Measurements from ENCODE around the gene PRG2. TPM values are rescaled to one million over a fixed set of nuclear protein-coding genes. Genes with fewer than 3 reads are reported as not detected.

PRG2 gene
- polyA plus RNA-seq, 3 donors from 2014 or later: 0.19 TPM; not detected in 2

DNA sequence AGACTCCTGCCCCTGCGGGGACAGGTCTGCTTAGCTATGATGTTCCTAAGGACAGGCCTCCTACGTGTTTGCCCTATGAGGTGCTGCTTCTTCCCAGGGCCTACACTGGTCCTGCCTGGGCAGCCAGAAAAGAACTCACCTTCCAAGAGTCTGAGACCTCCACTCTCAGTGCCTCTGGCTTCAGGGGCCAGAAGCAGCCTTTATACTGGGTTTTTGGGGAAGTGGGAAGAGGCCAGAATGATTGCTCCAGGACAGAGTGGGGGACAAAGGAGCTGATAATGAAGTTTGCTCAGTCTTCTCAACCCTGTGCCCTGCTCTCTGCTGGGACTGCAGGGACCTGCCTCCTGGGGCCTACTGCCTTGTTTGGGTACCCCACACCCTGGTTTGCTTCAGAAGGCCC lies 9.5 kb downstream of the PRG2 start, which contains the start of gene PRG3:
Gene PRG3 (minus strand): TSS at position 176 of the 400 bp plus-strand sequence. CDS start 442 bp downstream, outside the sequence.
- Mint-ChIP-seq H3K27ac (no peak within 1 kb of the TSS), H3K27me3 (ENCODE audit: low read depth in 3 of 3) (peaks cover 2 to 11% (median 9%) of the 10 kb centered on the region in 3 donors), H3K4me1 (no peaks in the 10 kb centered on the region), H3K36me3 (no peaks in the 10 kb centered on the region), H3K9me3 (no peaks in the 10 kb centered on the region), H3K4me3 (no peak within 1 kb of the TSS)
- DNase-seq: no peak

DNA sequence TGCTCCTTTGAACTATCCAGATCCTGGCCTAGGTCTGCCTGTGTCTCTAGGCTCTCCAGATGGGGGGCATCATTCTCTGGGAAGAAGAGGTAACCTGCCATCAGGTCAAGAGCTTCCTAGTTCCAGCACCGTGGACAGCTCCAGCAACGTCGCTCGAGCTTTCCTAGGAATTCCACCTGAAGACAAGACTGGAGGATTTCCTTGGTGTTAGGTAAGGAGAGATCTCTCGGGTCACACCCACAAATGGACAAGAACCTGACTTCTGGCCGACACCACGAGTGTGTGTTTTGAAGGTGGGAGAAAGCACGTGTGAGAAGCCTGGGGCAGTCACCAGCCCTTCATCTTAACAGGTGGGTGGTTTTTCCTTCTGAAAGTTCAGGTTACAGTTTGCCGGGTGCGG lies 10.7 kb downstream of the PRG2 start:
- no peak overlapping the region for H3K4me3 Mint-ChIP-seq
- no peak overlapping the region for H3K27ac Mint-ChIP-seq
- no peak for DNase-seq
- peaks cover 2 to 11% (median 11%) of the 10 kb centered on the region in 3 donors for H3K27me3 Mint-ChIP-seq (ENCODE audit: low read depth in 3 of 3)
- H3K4me1 Mint-ChIP-seq: no peaks in the 10 kb centered on the region
- no peaks in the 10 kb centered on the region for H3K36me3 Mint-ChIP-seq
- no peaks in the 10 kb centered on the region for H3K9me3 Mint-ChIP-seq

DNA sequence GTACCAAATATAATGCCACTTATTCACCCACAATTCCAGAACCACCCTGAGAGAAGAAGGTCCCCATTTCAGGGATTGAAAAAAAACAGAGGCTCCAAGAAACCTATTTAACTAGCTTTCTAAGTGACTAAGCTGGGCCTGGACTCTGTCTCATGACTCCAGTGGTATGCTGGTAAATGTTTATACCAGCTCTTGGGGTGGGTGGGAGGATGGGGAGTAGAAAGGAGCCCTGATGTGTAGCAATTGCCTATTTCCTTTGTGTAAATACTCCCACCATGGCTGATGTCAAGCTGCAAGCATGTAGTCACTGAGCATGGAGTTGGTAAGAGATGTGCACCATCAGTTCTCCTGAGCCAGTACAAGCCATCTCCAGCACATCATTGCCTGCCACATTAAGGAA lies 12.3 kb downstream of the PRG2 start:
- H3K9me3 Mint-ChIP-seq: no peaks in the 10 kb centered on the region
- peaks cover 2 to 11% (median 9%) of the 10 kb centered on the region in 3 donors for H3K27me3 Mint-ChIP-seq (ENCODE audit: low read depth in 3 of 3)

DNA sequence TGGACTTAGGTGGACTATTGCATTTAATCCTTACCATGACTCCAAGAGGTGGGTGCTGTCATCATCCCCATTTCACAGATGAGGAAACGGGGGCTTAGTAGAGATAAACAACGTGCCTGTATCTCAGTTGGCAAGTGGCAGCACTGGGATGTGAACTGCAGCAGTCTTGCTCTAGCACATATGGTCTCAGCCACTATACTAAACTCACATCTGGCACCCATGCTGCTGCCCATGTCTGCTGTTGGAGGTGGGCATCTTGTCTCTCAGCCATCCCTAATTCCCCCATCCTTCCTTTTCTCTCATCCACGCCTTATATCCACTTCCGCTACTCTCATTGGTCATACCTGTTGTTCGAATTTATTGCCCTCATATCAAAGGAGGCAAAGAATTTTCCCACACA lies 13.3 kb downstream of the PRG2 start:
- H3K4me1 Mint-ChIP-seq: no peaks in the 10 kb centered on the region
- no peak overlapping the region for H3K4me3 Mint-ChIP-seq
- no peak for DNase-seq
- peaks cover under 1 to 9% (median 2%) of the 10 kb centered on the region in 3 donors for H3K27me3 Mint-ChIP-seq (ENCODE audit: low read depth in 3 of 3)
- H3K36me3 Mint-ChIP-seq: no peaks in the 10 kb centered on the region
- no peaks in the 10 kb centered on the region for H3K9me3 Mint-ChIP-seq
- no peak overlapping the region for H3K27ac Mint-ChIP-seq

More for the DNA sequence above, 12.3 kb downstream of the PRG2 start:
- Mint-ChIP-seq H3K36me3 (no peaks in the 10 kb centered on the region), H3K27ac (no peak overlapping the region), H3K4me3 (no peak overlapping the region), H3K4me1 (no peaks in the 10 kb centered on the region)
- DNase-seq: no peak

DNA sequence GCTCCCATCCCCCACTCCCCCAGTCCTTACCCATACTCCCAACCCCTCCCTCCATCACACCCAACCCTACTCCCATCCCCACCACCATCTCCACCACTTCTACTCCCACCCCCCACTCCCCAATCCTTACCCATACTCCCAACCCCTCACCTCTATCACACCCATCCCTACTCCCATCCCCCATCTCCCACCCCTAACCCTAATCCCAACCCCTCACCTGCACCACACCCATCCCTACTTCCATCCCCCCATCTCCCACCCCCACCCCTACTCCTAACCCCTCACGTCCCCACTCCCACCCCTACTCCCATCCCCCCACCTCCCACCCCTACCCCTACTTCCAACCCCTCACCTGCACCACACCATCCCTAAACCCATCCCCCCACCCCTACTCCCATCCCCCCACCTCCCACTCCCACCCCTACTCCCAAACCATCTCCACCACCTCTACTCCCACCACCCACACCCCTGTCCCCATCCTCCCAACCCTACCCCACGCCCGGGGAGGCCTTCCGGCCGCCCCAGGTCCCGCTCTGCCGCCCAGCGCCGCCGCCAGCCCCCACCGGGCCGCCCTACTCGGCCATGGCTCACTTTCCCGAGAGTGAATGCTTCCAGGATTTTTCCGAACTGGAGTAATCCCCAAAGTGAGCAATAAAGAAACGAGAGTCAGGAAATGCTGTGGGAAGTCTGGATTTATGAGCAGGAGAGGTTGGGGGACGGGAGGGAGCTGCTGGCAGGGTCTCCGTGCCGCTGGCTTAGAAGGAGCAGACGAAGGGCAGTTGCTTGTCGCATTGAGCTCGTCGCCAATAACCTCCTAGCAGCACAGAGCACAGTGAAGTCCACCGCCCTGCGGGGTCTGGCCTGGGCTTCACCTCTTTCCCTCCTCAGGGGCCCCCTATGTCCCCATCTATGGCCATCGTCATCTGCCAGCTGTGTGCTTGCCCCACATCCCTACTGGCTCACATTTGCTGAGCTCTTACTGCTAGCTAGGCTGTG lies 14.1 kb downstream of the PRG2 start:
- Mint-ChIP-seq H3K4me3 (no peak overlapping the region), H3K27me3 (ENCODE audit: low read depth in 3 of 3) (peaks cover 0 to 9% (median 2%) of the 10 kb centered on the region in 3 donors), H3K4me1 (no peaks in the 10 kb centered on the region), H3K27ac (no peak overlapping the region), H3K9me3 (no peaks in the 10 kb centered on the region), H3K36me3 (no peaks in the 10 kb centered on the region)
- DNase-seq: no peak

DNA sequence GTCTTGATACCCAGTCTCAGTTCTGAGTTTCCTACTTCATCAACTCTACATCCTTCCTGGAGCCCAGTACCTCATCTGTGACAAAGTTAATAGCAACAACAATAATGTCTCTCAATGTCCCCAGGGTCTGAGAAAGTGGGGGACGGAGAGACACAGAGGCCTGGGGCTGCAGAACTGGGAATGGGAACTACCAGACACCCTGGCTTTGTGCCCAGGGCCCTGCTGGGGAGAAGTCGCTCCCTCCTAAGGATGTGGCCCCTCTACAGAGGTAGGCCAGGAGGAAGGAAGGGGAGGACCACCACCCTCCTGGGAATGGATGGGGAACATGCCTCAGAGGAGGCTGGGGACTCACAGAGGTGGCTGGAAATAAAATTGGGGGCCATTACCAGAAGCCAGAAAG lies 15.0 kb downstream of the PRG2 start:
- Mint-ChIP-seq H3K4me1 (no peaks in the 10 kb centered on the region), H3K27me3 (ENCODE audit: low read depth in 3 of 3) (peaks cover 0 to 5% (median 2%) of the 10 kb centered on the region in 3 donors), H3K27ac (no peak overlapping the region), H3K9me3 (no peaks in the 10 kb centered on the region), H3K36me3 (no peaks in the 10 kb centered on the region), H3K4me3 (no peak overlapping the region)
- DNase-seq: no peak

DNA sequence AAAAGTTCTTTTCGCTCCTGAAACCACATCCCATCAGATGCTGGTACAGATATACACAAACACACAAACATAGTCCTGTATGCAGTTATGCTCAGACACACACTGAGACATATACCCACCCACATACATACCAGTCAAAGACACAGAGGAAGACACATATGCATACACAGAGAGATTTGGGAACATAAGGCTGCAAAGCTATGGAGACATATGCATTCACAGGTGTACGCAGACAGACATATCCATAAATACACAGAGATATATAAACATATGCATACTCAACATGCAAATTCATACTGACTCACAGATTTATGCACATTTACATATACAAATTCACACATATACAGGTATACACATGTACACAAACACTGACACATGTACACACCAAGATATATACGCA lies 15.5 kb downstream of the PRG2 start:
- Mint-ChIP-seq H3K4me3 (no peak overlapping the region), H3K4me1 (no peaks in the 10 kb centered on the region), H3K9me3 (no peaks in the 10 kb centered on the region), H3K27ac (no peak overlapping the region), H3K36me3 (no peaks in the 10 kb centered on the region), H3K27me3 (ENCODE audit: low read depth in 3 of 3) (peaks cover 0 to 4% (median 2%) of the 10 kb centered on the region in 3 donors)
- DNase-seq: no peak

DNA sequence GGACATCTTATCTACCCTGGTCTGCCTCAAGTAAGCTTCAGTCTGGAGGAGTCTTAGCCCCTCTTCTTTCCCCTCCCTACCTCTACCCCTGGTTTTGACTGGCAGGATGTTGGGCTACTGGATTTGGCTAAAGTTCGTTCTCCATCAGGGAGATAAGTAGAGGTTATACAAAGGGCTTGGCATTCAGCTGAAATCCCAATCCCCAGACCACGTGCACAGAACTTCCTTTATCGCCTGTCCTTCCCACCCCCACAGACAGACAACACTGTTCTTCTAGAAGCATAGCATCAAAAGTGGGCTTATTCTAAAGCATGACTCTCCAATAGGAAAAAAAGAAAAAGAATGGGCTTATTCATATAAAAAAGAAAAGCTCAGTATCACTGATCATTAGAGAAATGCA lies 17.3 kb downstream of the PRG2 start:
- Mint-ChIP-seq H3K4me1 (no peaks in the 10 kb centered on the region), H3K27ac (no peak overlapping the region), H3K4me3 (no peak overlapping the region), H3K36me3 (no peaks in the 10 kb centered on the region), H3K9me3 (no peaks in the 10 kb centered on the region), H3K27me3 (ENCODE audit: low read depth in 3 of 3) (peaks cover 0 to 4% (median 4%) of the 10 kb centered on the region in 3 donors)
- no peak for DNase-seq

DNA sequence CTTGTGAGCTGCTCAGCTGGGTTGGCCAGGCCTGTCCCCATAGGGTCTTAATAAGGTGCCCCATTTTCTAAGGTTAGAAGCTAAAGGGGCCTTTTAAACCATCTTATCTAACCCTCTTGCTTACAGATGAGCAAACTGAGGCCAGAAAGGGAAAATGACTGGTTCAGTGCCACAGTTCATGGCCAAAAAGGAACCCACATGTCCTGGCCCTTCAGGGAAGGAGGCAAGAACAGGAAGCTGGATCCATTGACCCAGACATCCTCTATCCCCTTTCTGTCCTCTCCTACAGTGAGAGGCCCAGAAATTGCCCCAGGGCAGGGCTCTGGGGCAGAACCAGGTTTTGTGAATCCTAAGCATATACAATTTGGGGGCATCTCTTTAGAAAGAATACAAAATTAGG lies 19.5 kb downstream of the PRG2 start:
- DNase-seq: no peak
- Mint-ChIP-seq H3K9me3 (no peaks in the 10 kb centered on the region), H3K4me1 (no peaks in the 10 kb centered on the region), H3K36me3 (no peaks in the 10 kb centered on the region), H3K4me3 (no peak overlapping the region), H3K27ac (no peak overlapping the region), H3K27me3 (ENCODE audit: low read depth in 3 of 3) (peaks cover 0 to 2% (median 2%) of the 10 kb centered on the region in 3 donors)

DNA sequence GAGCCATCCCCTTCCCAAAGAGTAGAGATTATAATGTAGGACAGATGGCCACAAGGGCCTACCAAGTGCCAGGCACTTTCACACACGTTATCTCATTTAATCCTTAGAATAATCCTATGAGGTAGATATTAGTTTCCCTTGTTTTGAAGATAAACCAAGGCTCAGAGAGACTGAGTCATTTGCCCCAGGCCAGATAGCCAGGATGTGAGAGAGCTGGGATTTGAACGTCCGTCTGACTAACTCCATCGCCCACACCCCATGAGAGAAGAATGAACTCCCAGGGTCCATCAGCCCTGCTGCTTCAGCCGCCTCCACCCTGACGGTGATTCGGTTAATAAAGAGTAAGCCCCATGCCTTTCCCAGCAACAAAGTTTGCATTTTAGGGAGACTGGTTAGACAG lies 20.2 kb downstream of the PRG2 start:
- no peak overlapping the region for H3K27ac Mint-ChIP-seq
- peaks cover 0 to 2% (median 2%) of the 10 kb centered on the region in 3 donors for H3K27me3 Mint-ChIP-seq (ENCODE audit: low read depth in 3 of 3)
- no peaks in the 10 kb centered on the region for H3K4me1 Mint-ChIP-seq
- no peak overlapping the region for H3K4me3 Mint-ChIP-seq
- no peak for DNase-seq
- no peaks in the 10 kb centered on the region for H3K36me3 Mint-ChIP-seq
- no peaks in the 10 kb centered on the region for H3K9me3 Mint-ChIP-seq

DNA sequence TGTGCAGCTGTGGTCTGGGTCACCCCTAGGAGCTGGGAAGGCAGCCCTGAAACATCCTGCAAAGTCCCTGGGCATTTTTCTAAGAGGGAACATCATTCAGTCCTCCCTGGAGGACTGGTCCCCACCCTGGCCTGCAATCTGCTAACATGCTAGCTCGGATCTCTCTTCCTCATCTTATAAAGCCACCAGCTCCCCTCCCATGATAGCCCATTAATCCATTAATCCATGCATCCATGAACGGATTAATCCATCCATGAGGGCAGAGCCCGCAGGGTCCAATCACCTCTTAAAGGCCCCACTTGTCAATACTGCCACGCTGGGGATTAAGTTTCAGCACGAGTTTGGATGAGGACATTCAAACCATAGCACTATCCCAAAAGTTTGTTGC lies 21.6 kb downstream of the PRG2 start:
- no peak overlapping the region for H3K4me3 Mint-ChIP-seq
- H3K4me1 Mint-ChIP-seq: no peaks in the 10 kb centered on the region

DNA sequence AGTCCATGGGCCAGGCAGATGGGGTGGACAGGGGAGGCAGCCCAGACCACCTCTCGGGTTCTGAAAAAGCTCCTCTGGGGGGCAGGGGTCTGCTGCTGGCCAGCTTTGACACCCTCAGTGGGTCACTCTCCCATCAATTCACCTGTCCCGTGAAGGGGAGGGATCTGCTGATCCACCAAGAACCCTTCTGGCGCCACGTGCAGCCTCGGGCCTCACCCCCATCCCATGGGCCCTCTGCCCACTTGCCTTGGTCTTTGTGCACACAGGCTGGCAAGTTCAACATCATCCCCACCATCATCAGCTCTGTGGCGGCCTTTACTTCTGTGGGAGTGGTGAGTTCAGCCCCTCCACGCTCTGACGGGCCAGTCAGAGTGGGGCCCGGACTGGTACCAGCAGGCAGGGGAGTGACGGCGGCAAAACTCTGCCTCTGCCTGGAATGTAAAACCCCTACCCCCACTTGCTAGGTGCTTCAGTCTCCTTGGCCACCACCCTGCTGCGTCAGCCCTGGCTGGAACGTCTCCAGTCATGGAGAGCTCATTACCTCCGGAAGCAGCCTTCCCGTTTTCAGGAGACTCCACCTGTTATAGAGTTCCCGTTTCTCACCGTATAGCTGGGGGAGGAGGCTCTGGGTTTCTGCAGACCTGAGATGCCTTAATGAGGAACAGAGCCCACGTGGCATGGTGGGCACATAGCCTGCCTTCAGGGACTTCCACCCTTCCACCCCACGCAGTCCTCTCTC lies 22.2 kb downstream of the PRG2 start:
- no peaks in the 10 kb centered on the region for H3K9me3 Mint-ChIP-seq
- no peak overlapping the region for H3K4me3 Mint-ChIP-seq
- peaks cover 0 to 2% (median 0%) of the 10 kb centered on the region in 3 donors for H3K27me3 Mint-ChIP-seq (ENCODE audit: low read depth in 3 of 3)
- H3K27ac Mint-ChIP-seq: no peak overlapping the region
- H3K4me1 Mint-ChIP-seq: no peaks in the 10 kb centered on the region
- H3K36me3 Mint-ChIP-seq: no peaks in the 10 kb centered on the region
- no peak for DNase-seq

More for the DNA sequence above, 21.6 kb downstream of the PRG2 start:
- Mint-ChIP-seq H3K27ac (no peak overlapping the region), H3K9me3 (no peaks in the 10 kb centered on the region), H3K36me3 (no peaks in the 10 kb centered on the region), H3K27me3 (ENCODE audit: low read depth in 3 of 3) (peaks cover 0 to 2% (median 0%) of the 10 kb centered on the region in 3 donors)
- DNase-seq: no peak

DNA sequence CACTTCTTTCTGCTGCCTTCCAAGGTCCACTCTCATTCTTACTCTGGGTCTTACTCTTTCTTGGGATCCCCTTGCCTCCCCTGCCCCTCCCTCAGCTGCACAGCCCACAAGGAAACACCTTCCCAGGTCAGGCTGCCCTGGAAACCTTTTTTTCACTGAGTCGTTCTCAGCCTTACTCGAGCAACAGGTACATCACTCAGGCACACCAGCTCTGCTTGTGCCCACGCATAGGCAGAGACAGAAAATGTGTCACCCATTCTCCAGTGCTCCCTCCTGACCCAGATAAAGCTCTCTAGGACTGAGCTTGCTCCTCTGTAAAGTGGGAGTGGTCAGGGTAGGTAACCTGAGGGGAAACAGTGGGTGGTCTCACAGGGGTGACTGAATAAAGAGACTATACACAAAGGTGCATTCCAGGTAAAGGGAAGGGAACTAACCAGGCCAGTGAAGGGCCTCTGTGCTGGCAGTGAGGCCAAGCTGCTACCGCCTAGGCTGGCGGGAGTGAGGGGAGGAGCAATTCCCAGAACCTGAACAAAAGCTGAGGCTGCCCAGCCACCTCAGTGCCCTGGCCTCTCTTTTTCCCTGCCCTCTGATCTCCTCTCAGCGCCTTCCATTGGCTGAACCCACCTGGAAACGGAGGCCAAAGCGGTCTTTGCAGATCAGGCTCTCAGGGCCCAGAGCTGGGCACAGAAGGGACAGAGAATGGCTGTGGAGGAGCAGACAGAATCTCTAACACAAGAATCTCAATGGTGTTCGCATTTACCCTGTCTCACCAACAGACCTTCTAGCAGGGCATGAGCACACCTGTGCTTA lies 25.4 kb downstream of the PRG2 start:
- H3K9me3 Mint-ChIP-seq: no peaks in the 10 kb centered on the region
- no peaks in the 10 kb centered on the region for H3K36me3 Mint-ChIP-seq
- peaks cover 0 to 3% (median 2%) of the 10 kb centered on the region in 3 donors for H3K27me3 Mint-ChIP-seq (ENCODE audit: low read depth in 3 of 3)
- H3K27ac Mint-ChIP-seq: no peak overlapping the region
- no peak for DNase-seq
- H3K4me3 Mint-ChIP-seq: no peak overlapping the region
- H3K4me1 Mint-ChIP-seq: no peaks in the 10 kb centered on the region

Data from immature natural killer cell (primary cell).